Measurements from ENCODE around the gene SLAMF1.

SLAMF1 gene

GRCh38 chr1:160647329-160647720 is 481 bp upstream of the SLAMF1 start:
- DNase-seq (ENCODE audit: low read depth): no peak
- no peak for TF ChIP-seq CTCF (IDR thresholded peaks at IDR 0.05; ENCODE audit: control insufficient read depth, insufficient read depth, low read depth, low read length, missing control alignments)
- no peak overlapping the region for H3K4me3 ChIP-seq (ENCODE audit: control insufficient read depth, low read depth, low read length)

GRCh38 chr1:160646180-160646579 is 664 bp downstream of the SLAMF1 start:
- no peak for TF ChIP-seq CTCF (IDR thresholded peaks at IDR 0.05; ENCODE audit: control insufficient read depth, insufficient read depth, low read depth, low read length, missing control alignments)
- DNase-seq (ENCODE audit: low read depth): no peak
- H3K4me3 ChIP-seq (ENCODE audit: control insufficient read depth, low read depth, low read length): no peak overlapping the region

GRCh38 chr1:160645386-160646130 is 1.3 kb downstream of the SLAMF1 start:
- H3K4me3 ChIP-seq (ENCODE audit: control insufficient read depth, low read depth, low read length): no peak overlapping the region
- TF ChIP-seq CTCF (IDR thresholded peaks at IDR 0.05; ENCODE audit: control insufficient read depth, insufficient read depth, low read depth, low read length, missing control alignments): no peak
- DNase-seq (ENCODE audit: low read depth): no peak

GRCh38 chr1:160644399-160644798 is 2.4 kb downstream of the SLAMF1 start:
- no peak for TF ChIP-seq CTCF (IDR thresholded peaks at IDR 0.05; ENCODE audit: control insufficient read depth, insufficient read depth, low read depth, low read length, missing control alignments)
- DNase-seq (ENCODE audit: low read depth): no peak
- no peak overlapping the region for H3K4me3 ChIP-seq (ENCODE audit: control insufficient read depth, low read depth, low read length)

GRCh38 chr1:160643138-160643537 is 3.7 kb downstream of the SLAMF1 start:
- H3K4me3 ChIP-seq (ENCODE audit: control insufficient read depth, low read depth, low read length): no peak overlapping the region
- TF ChIP-seq CTCF (IDR thresholded peaks at IDR 0.05; ENCODE audit: control insufficient read depth, insufficient read depth, low read depth, low read length, missing control alignments): no peak
- DNase-seq (ENCODE audit: low read depth): no peak

- H3K4me3 ChIP-seq (ENCODE audit: control insufficient read depth, low read depth, low read length): no peak overlapping the region
- no peak for DNase-seq (ENCODE audit: low read depth)
- no peak for TF ChIP-seq CTCF (IDR thresholded peaks at IDR 0.05; ENCODE audit: control insufficient read depth, insufficient read depth, low read depth, low read length, missing control alignments)
These were observed 4.6 kb downstream of the SLAMF1 start for GRCh38 chr1:160642281-160642644.
